ENCODE data around the gene CTNND2. TPM values are rescaled to one million over a fixed set of nuclear protein-coding genes. Genes with fewer than 3 reads are reported as not detected.

CTNND2 gene
- total RNA-seq, 3 donors from 2014 or later (not counting 1 experiment from before 2014, with no cell fraction given), result not detected

DNA sequence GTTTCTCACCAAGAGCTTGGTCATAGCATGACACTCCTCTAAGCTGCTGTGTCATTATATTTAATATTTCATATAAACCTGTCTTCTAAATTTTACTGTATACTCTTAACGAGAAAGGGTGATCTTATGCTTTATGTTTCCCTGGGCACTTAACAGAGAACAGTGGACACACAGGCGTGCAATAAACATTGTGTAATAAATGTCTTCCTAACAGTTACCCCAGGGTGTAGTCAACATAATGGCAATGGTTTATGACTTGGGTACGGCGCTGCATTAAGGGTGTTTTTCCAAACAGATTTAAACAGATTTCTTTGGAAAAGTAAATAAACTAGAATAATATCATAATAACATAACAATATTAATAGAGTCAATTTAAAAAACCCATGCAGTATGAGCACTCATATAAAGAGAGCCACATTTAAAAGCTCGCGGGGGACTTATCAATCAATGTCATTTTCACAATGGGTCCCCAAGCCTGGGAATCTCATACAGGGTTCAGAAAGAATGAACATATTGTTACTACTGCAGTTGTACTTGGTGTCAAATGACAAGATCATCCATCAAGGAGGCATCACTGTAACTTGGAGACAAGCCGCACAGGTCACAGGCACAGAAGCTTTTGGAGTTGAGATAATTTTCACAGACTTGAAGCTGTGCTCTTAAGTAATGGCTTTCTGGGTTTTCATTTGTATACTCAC is 376.4 kb downstream of the CTNND2 start:
- Histone ChIP-seq H3K27ac (ENCODE audit: low read length) (no peak overlapping the region), H3K4me3 (ENCODE audit: low read length) (no peak overlapping the region), H3K4me1 (ENCODE audit: control insufficient read depth, insufficient read depth, low read length) (no peaks in the 10 kb centered on the region), H3K36me3 (ENCODE audit: control insufficient read depth, insufficient read depth, low read length) (no peaks in the 10 kb centered on the region), H3K9me3 (ENCODE audit: control insufficient read depth, insufficient read depth, low read length) (no peaks in the 10 kb centered on the region), H3K27me3 (ENCODE audit: control insufficient read depth, insufficient read depth, low read length) (no peaks in the 10 kb centered on the region)
- no peak for DNase-seq
- no peaks in the 10 kb centered on the region for H3K9me3 Mint-ChIP-seq
- no peaks in the 10 kb centered on the region for H3K36me3 Mint-ChIP-seq
- H3K4me3 Mint-ChIP-seq, result no peak overlapping the region
- TF ChIP-seq, protein P1, sequence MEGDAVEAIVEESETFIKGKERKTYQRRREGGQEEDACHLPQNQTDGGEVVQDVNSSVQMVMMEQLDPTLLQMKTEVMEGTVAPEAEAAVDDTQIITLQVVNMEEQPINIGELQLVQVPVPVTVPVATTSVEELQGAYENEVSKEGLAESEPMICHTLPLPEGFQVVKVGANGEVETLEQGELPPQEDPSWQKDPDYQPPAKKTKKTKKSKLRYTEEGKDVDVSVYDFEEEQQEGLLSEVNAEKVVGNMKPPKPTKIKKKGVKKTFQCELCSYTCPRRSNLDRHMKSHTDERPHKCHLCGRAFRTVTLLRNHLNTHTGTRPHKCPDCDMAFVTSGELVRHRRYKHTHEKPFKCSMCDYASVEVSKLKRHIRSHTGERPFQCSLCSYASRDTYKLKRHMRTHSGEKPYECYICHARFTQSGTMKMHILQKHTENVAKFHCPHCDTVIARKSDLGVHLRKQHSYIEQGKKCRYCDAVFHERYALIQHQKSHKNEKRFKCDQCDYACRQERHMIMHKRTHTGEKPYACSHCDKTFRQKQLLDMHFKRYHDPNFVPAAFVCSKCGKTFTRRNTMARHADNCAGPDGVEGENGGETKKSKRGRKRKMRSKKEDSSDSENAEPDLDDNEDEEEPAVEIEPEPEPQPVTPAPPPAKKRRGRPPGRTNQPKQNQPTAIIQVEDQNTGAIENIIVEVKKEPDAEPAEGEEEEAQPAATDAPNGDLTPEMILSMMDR (IDR thresholded peaks at IDR 0.05), result no peak
- no peak for ATAC-seq
- intact Hi-C loops (cut with micrococcal nuclease), result no loop called here
- WGBS (ENCODE audit: insufficient coverage), result 100% methylated on average over 5 of the region's 7 CpGs
- no peak overlapping the region for H3K27ac Mint-ChIP-seq
- H3K4me1 Mint-ChIP-seq, result peaks cover 8 to 9% of the 10 kb centered on the region in 2 donors
- H3K27me3 Mint-ChIP-seq (ENCODE audit: low read depth in 2 of 2), result no peaks in the 10 kb centered on the region

DNA sequence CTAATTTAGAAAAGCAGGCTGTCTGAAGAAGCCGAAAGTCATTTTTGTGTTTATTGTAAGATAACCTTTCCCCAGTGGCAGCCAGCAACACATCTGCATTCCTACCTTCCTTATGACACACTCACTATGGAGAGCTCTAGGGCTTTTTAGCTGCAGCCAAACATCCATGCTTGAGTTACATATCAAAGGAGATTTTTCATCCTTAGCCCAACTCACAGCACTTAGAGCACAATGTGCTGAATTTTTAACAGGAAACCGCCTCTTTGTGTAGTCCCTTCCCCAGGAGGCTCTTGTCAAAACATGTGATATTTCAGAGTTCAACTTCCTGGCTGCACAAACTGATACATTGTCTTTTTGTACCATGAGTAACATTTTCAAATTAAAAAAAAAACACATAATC is 379.2 kb downstream of the CTNND2 start:
- H3K4me1 ChIP-seq (ENCODE audit: control insufficient read depth, insufficient read depth, low read length), result no peaks in the 10 kb centered on the region
- ATAC-seq, result peak in 1 of 3 donors; percentile 26
- peaks cover 8 to 9% of the 10 kb centered on the region in 2 donors for H3K4me1 Mint-ChIP-seq
- H3K9me3 ChIP-seq (ENCODE audit: control insufficient read depth, insufficient read depth, low read length), result no peaks in the 10 kb centered on the region
- H3K4me3 ChIP-seq (ENCODE audit: low read length), result no peak overlapping the region
- no peak overlapping the region for H3K27ac ChIP-seq (ENCODE audit: low read length)
- intact Hi-C loops (cut with micrococcal nuclease), result no loop called here
- H3K4me3 Mint-ChIP-seq, result no peak overlapping the region
- no peaks in the 10 kb centered on the region for H3K27me3 ChIP-seq (ENCODE audit: control insufficient read depth, insufficient read depth, low read length)
- 41% methylated on average over 1 of the region's 2 CpGs for WGBS (ENCODE audit: insufficient coverage)
- no peaks in the 10 kb centered on the region for H3K36me3 Mint-ChIP-seq
- no peak overlapping the region for H3K27ac Mint-ChIP-seq
- no peaks in the 10 kb centered on the region for H3K36me3 ChIP-seq (ENCODE audit: control insufficient read depth, insufficient read depth, low read length)
- no peak for DNase-seq
- no peaks in the 10 kb centered on the region for H3K27me3 Mint-ChIP-seq (ENCODE audit: low read depth in 2 of 2)
- no peaks in the 10 kb centered on the region for H3K9me3 Mint-ChIP-seq
- TF ChIP-seq, protein P1 (IDR thresholded peaks at IDR 0.05), result no peak

DNA sequence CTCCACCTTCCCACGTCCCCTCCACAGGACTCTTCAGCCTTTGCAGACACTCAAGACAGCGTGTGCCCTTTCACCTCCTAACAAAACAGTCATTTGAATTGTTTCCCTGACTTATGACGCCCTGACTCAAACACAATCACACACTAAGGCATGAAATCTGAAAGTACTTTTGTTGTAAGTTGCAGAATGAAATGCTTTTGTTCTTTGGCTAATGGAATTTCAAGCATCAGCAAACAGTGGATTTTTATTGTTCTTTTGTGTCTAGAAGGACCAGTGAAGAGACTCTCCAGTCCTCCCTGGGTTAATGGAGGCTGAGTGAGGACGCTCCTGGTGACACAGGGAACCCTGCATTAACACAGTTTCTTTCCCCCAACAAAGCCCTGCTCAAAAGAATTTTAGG is 380.1 kb downstream of the CTNND2 start:
- Mint-ChIP-seq H3K4me1 (peaks cover 8 to 9% of the 10 kb centered on the region in 2 donors), H3K4me3 (no peak overlapping the region), H3K27me3 (ENCODE audit: low read depth in 2 of 2) (no peaks in the 10 kb centered on the region), H3K36me3 (no peaks in the 10 kb centered on the region), H3K27ac (no peak overlapping the region), H3K9me3 (no peaks in the 10 kb centered on the region)
- WGBS (ENCODE audit: insufficient coverage), result 83% methylated on average over 3 of the region's 4 CpGs
- H3K4me3 ChIP-seq (ENCODE audit: low read length), result no peak overlapping the region
- no peak for ATAC-seq
- no peaks in the 10 kb centered on the region for H3K36me3 ChIP-seq (ENCODE audit: control insufficient read depth, insufficient read depth, low read length)
- DNase-seq, result no peak
- TF ChIP-seq, protein P1 (IDR thresholded peaks at IDR 0.05), result no peak
- no peak overlapping the region for H3K27ac ChIP-seq (ENCODE audit: low read length)
- H3K9me3 ChIP-seq (ENCODE audit: control insufficient read depth, insufficient read depth, low read length), result no peaks in the 10 kb centered on the region
- intact Hi-C loops (cut with micrococcal nuclease), result no loop called here
- no peaks in the 10 kb centered on the region for H3K27me3 ChIP-seq (ENCODE audit: control insufficient read depth, insufficient read depth, low read length)
- H3K4me1 ChIP-seq (ENCODE audit: control insufficient read depth, insufficient read depth, low read length), result no peaks in the 10 kb centered on the region

DNA sequence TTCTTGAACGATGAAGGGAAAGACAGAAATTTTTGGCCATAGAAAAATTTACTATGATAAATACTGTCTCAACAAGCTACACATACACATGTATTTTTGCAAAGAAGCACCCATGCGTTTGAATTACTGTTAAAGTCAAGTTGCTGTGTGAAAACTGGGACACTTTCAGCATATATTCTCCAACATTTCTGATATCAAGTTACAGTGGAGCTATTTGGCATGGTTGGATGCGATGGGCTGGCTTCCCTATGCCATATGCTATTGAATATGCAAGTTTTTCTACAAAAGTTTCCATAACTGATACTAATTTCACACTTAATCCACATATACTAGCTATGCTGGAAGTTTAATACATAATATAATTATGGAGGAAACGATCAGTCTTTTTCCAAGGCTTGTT is 381.4 kb downstream of the CTNND2 start:
- no peak overlapping the region for H3K27ac Mint-ChIP-seq
- Histone ChIP-seq H3K9me3 (ENCODE audit: control insufficient read depth, insufficient read depth, low read length) (no peaks in the 10 kb centered on the region), H3K27ac (ENCODE audit: low read length) (no peak overlapping the region), H3K4me3 (ENCODE audit: low read length) (no peak overlapping the region), H3K4me1 (ENCODE audit: control insufficient read depth, insufficient read depth, low read length) (no peaks in the 10 kb centered on the region), H3K36me3 (ENCODE audit: control insufficient read depth, insufficient read depth, low read length) (no peaks in the 10 kb centered on the region), H3K27me3 (ENCODE audit: control insufficient read depth, insufficient read depth, low read length) (no peaks in the 10 kb centered on the region)
- H3K9me3 Mint-ChIP-seq, result no peaks in the 10 kb centered on the region
- H3K4me1 Mint-ChIP-seq, result peaks cover 8 to 9% of the 10 kb centered on the region in 2 donors
- no peak overlapping the region for H3K4me3 Mint-ChIP-seq
- intact Hi-C loops (cut with micrococcal nuclease), result no loop called here
- ATAC-seq (no peak), DNase-seq (no peak)
- no peaks in the 10 kb centered on the region for H3K36me3 Mint-ChIP-seq
- whole genome bisulfite sequencing (ENCODE audit: insufficient coverage), result 86% methylated on average over 1 of the region's 4 CpGs
- no peaks in the 10 kb centered on the region for H3K27me3 Mint-ChIP-seq (ENCODE audit: low read depth in 2 of 2)
- TF ChIP-seq, protein P1 (IDR thresholded peaks at IDR 0.05), result no peak
